Urothelium cell line (cell line): ENCODE results near the gene IQGAP2.

Experiments
- DNase-seq: peaks from one replicate; pipeline ENCODE4 v3.0.0; 2011; ENCODE audit warnings: low spot score, mixed read lengths
- FAIRE-seq: peaks from 2 replicates; lab custom pipeline; 2011; peaks lifted over from hg19 to GRCh38; lab: Jason Lieb, UNC

The IQGAP2 gene

DNA sequence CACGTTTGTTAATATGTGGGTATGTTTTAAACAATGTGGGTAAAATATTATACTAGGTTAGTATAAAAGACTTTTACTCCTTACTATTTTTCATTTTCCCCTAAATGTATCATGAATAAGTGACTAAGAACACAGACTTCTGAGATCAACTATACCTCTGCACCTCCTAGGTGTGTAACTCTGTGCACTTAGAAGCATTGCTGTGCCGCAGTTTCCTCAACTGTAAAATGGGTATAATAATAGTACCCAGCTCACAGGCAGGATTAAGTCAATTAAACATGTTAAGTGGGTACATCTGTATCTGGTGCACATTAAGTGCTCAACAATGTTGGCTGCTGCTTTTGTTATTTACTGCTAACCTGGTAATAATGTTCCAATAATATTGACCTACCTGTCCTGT, 291.2 kb downstream of the IQGAP2 start:
- FAIRE-seq (no peak), DNase-seq (no peak)

- FAIRE-seq (no peak), DNase-seq (no peak)
These were observed 292.3 kb downstream of the IQGAP2 start for GRCh38 chr5:76695346-76695745.

DNA sequence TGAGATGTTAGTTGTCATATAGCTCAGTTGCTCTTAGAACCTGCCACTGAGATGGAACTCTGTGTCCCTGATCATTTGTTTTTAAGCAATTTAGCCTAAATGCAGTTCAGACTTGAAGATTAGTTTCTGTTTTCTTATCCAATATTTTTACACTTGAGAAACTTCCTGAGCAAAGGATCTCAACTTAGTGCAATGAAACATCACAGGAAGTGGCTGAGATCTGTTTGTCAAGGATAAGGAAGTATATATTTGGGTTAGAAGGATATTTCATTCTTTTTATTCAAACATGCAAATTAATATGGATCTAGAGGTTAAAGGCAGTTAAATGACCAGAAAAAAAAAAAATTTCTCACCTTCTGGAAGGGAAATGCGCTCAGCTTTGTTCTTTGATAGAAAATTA, 293.2 kb downstream of the IQGAP2 start:
- DNase-seq (no peak), FAIRE-seq (no peak)

DNA sequence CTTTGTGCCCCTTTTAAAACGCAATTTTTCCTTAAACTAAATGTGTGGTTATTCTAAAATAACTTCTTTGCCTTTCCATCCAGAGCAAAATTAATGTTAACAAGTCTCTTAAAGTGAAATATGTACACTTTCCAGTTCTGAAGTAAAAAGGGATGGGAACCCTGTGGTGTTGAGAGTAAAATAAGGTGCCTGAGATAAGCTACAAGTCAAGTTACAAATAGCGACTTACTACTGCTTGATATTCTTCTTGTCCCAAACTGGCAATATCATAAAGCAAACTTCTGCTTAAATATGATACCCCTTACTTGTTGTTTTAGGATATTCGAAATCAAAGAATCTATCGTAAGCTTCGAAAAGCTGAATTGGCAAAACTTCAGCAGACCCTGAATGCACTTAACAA, 294.6 kb downstream of the IQGAP2 start:
- FAIRE-seq = no peak
- DNase-seq = no peak

DNA sequence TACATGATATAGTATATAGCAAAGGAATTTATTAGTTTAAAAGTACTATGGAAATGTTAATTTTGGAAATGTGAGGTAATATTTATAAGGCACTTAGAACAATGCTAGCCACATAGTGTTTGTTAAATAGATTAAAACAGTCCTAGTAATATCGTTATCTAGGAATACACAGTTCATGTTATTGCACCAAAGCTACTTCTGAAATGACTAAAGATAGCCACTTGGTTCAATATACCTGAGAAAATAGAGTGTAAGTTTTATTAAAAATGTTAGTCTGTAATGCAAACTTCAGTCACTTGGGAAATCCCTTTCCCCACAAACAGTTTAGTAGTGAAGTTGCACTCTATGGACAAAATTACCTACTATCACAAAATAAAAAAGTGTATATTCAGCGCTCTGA, 297.5 kb downstream of the IQGAP2 start:
- no peak for DNase-seq
- FAIRE-seq = no peak

GRCh38 chr5:76701298-76701697, 298.2 kb downstream of the IQGAP2 start:
- FAIRE-seq (no peak), DNase-seq (peak; percentile 24)

- DNase-seq (no peak), FAIRE-seq (no peak)
These were observed 300.6 kb downstream of the IQGAP2 start for GRCh38 chr5:76703707-76704106.

- FAIRE-seq (no peak), DNase-seq (no peak)
These were observed 301.1 kb downstream of the IQGAP2 start for GRCh38 chr5:76704131-76704663.

- DNase-seq (no peak), FAIRE-seq (no peak)
These were observed 302.5 kb downstream of the IQGAP2 start for GRCh38 chr5:76705574-76705973.

DNA sequence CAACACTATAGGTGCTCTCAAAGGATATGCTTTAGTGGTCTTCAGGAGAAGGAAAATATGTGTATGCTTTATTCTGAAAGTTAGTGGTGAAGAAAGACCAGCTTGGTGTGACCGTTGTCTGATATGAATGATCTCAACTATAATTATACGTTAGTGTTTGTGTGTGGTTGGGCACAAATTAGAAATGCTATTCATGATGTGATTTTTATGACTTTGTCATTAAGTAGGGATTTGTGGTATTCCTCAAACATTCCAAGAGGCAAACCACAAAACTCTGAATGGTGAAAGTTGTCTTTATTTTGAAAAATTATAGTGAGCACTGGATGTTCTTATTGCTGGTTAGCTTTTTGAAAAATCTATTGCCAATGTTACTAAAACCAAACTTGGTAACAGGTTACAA, 306.7 kb downstream of the IQGAP2 start:
- FAIRE-seq = no peak
- DNase-seq = peak; percentile 41

DNA sequence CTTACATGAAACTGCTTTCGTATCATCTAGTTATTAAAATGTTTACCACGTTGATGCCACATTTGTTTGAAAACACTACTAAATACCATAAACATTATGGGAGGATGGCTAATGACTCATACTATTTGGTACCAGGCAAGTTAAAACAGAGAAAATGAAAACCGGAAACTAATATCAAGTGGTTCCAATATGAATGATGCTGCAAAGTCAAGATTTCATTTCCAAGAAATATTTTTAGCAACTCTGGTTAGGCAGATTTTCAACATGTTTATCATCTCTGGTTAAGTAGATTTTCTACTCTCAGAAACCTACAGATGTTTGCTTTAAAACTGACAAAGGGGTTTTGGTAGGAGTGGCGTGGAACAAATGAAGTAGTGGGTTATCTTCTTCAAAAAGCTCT, 307.9 kb downstream of the IQGAP2 start:
- FAIRE-seq (no peak), DNase-seq (no peak)

DNA sequence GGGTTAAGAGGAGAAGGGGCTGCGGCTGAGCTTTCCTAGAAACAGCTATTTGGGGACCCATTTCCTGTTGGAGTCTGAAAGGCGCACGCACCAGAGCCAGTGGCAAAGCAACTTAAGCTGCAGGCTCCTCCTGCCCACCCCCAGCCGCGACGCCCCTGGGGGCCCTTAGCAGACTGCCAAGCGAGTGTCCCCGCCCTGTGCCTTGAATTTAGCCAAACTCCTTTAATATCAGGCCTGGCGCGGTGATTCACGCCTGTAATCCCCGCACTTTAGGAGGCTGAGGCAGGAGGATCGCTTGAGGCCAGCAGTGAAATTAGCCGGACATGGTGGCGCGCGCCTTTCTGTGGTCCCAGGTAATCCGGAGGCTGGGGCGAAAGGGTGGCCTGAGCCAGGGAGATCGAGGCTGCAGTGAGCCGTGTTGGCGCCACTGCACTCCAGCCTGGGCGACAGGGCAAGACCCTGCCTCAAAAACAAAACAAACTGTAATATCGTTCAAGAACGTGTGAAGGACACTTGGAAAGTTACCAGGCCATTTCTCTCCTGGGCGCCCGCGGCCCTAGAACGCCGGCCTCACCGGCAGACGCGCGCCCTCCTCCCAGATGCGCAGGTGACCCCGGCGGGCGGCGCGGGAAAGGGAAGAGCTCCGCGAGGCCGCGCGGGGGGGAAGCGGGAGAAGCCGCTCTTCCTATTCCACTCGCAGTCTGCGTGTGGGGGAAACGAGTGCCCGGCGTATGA, 311.8 kb downstream of the IQGAP2 start:
- FAIRE-seq = no peak
- no peak for DNase-seq

DNA sequence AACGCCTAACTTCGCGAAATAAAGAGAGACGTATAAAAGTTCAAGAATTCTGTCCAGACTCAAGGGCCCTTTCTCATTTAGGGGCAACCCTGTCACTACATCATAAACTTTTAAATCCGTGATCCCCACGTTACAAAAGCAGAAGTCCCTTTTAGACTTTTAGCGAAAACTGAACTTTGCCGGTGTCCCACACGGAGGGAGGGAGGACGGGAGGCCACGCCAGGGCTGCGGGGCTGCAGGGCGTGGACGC, 312.3 kb downstream of the IQGAP2 start:
- DNase-seq (no peak), FAIRE-seq (no peak)

- FAIRE-seq (no peak), DNase-seq (peak; percentile 47)
These were observed 312.8 kb downstream of the IQGAP2 start, which contains the start of gene F2R for GRCh38 chr5:76715736-76716455. TSS of gene F2R (plus strand) at chr5:76716126. CDS start at chr5:76716308, 182 bp downstream.

DNA sequence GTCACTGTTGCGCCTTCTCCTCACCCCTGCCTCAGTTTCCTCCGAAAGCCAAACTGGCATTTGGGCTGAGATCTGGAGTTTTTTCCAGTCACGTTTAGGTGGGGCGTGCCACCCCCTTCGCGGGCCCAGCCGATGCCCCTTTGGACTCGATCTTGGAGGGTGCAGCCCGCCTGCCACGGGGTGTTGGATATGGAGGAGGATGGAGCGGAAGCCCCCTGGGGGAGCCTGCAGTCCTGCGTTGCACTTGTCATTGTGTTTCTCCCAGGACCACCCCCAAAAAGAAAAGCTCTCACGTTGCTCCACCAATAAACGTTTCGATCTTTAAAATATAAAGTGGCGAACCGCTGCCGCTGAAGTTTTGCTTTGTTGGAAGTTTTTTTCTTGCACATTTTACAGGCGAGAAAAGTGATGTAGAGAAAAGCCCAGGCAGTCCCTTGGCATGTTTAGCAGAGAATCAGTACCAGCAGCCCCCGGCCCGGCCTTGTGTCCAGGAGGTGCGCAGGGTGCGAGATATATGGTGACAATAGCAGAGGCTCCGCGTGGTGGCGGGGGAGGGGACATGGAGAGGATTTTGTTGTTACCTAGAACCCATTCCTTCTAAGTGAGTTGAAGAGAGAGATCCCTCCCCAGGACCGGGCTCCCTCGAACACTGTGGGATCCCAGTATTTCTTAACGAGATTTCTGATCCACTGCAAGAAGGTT, 313.5 kb downstream of the IQGAP2 start:
- FAIRE-seq (no peak), DNase-seq (no peak)

DNA sequence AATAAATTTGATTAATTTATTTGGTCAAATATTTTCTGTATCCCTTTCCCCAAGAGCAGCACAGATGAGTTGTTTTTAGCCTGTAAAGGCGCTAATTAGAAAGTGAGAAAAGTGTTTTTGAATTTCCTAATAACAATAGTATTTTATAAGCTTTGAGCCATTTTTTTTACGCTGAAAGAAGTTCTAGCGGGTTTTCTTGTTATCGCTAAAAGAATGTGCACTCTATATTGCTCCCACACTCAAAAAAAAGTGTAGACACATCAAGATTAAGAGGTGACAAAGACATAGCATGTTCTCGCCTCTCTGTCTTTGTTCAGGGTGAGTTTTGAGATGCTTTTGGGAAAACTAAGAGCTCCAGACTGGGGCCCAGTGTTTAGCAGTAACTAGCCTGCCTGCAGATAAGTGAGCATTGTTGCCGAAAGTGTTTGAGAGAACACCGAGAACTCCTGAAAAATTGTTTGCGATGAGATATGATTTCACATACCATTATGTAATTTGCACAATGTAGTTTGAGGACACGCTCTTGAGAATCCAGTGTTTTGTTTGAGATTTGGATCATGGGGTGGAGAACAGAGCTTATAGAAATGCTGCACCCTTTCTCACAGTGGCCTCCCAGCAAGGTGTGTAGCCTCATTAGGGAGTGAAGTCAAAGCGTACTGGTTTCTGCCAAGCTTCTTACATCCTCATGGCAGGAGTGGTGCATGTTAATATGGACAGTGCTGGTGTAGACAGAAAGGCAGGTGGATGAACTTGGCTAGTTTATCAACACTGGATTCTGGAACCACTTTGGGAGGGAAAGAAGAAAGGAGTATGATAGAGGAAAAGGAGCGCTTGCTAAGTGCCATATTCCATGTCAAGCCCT, 314.4 kb downstream of the IQGAP2 start:
- FAIRE-seq (no peak), DNase-seq (no peak)

GRCh38 chr5:76718381-76718832, 315.3 kb downstream of the IQGAP2 start:
- FAIRE-seq = no peak
- DNase-seq = no peak

- FAIRE-seq (no peak), DNase-seq (no peak)
These were observed 315.8 kb downstream of the IQGAP2 start for GRCh38 chr5:76718880-76719279.

DNA sequence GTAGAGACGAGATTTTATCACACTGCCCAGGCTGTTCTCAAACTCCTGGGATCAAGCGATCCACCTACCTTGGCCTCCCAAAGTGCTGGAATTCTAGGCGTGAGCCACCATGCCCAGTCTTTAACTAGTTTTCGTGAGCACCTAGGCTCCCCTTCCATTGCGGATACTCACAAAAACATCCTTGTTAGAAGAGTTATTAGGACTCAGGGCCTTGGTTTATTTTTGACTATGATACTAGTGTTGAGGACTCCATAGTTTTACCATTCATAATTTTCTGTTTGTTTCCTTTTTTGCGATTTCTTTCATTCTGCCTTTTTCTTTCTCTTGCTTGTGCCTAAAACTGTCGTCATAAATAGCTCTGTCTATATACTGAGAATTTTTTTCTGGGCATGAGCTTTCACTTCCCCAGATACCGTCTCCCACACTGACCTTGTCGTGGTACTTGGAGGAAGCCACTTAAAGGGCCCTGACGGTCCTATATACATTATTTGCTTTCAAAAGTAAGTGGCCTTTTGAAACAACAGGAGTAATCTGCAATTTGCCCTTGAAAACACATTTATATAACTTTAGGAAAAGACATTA, 318.0 kb downstream of the IQGAP2 start:
- FAIRE-seq (no peak), DNase-seq (no peak)

GRCh38 chr5:76723266-76723665, 320.2 kb downstream of the IQGAP2 start:
- FAIRE-seq (no peak), DNase-seq (no peak)
